Left lung (tissue), 10 donors: ENCODE measurements around the gene ANO2. TPM values are rescaled to one million over a fixed set of nuclear protein-coding genes. Genes with fewer than 3 reads are reported as not detected.
"Not testable (repeated sequence)": the region's sequence is repeated elsewhere in the genome, so short reads cannot be mapped to it uniquely, and the experiment has no call there.

Experiments used
- ATAC-seq: fragments of 200-7000 bp; cut with Tn5 transposase; one replicate; pipeline ENCODE4 v1.9.1; 2020; ENCODE audit warnings: moderate library complexity
- DNase-seq, 4 donors: peaks; one replicate each; pipeline ENCODE4 v3.0.0-alpha.2; 2013 to 2020
- H3K27ac ChIP-seq, 2 donors: fragments of 200-600 bp; sonication (generic) in 1 of 2; one replicate each; pipeline versions ENCODE4 v1.5.0 to v1.8.0; 2020 to 2021
- H3K27me3 ChIP-seq, 2 donors: fragments of 200-600 bp; sonication (generic) in 1 of 2; one replicate each; pipeline versions ENCODE4 v1.5.0 to v1.8.0; 2020 to 2021
- H3K36me3 ChIP-seq, 2 donors: fragments of 200-600 bp; sonication (generic) in 1 of 2; one replicate each; pipeline versions ENCODE4 v1.5.0 to v1.8.0; 2020 to 2021
- H3K4me1 ChIP-seq, 2 donors: fragments of 200-600 bp; one replicate each; pipeline ENCODE4 v1.8.0; 2021
- H3K4me3 ChIP-seq, 2 donors: fragments of 200-600 bp; sonication (generic) in 1 of 2; one replicate each; pipeline versions ENCODE4 v1.5.0 to v1.8.0; 2020 to 2021; ENCODE audit warnings: mild to moderate bottlenecking in 1 of 2
- H3K9me3 ChIP-seq, 2 donors: fragments of 200-600 bp; sonication (generic) in 1 of 2; one replicate each; pipeline versions ENCODE4 v1.5.0 to v1.8.0; 2020 to 2021
- CTCF ChIP-seq, 2 donors: fragments of 200-600 bp; sonication (generic) in 1 of 2; IDR thresholded peaks; one replicate each; pipeline versions ENCODE4 v1.5.0 to v1.8.0; 2021; ENCODE audit warnings: antibody characterized with exemption in 2 of 2
- intact Hi-C, 2 donors: fragments of 100-400 bp; cut with DNase I; formaldehyde crosslinking; loops; one replicate each; pipeline versions ENCODE4 v1.11.2 to v1.14.2; 2022
- polyA plus RNA-seq, 6 donors: library from polyadenylated mRNA; unstranded; fragments of 120-200 nt; gene quantifications; one replicate each; pipeline ENCODE4 v1.2.1, GENCODE V29; 2013; ENCODE audit not compliant: insufficient read length in 6 of 6
- total RNA-seq, 2 donors: library from RNA; stranded (reverse); fragmentation: NEBNext Ultra II Directional; extraction: Animal tissue kit (Norgen Biotek cat#: 25700); gene quantifications; one replicate each; pipeline ENCODE4 v1.2.1, GENCODE V29; 2021
- donor health status: DM: no; HTN: yes; CAD: no.
- donor health status: DM: no; HTN: no; CAD: no.

Gene ANO2
- total and polyA plus RNA-seq, 8 donors = 3.4 to 10.5 (median 6.1) TPM

GRCh38 chr12:5660238-5660637, 284.8 kb downstream of the ANO2 start:
- no peaks in the 10 kb centered on the region for H3K27me3 ChIP-seq
- intact Hi-C loops = no loop called here
- H3K27ac ChIP-seq = no peak overlapping the region
- H3K9me3 ChIP-seq = no peaks in the 10 kb centered on the region
- no peak for DNase-seq
- H3K36me3 ChIP-seq = no peaks in the 10 kb centered on the region
- no peak overlapping the region for H3K4me3 ChIP-seq
- no peak for ATAC-seq
- H3K4me1 ChIP-seq = no peaks in the 10 kb centered on the region
- TF ChIP-seq CTCF (IDR thresholded peaks at IDR 0.05) = no peak

DNA sequence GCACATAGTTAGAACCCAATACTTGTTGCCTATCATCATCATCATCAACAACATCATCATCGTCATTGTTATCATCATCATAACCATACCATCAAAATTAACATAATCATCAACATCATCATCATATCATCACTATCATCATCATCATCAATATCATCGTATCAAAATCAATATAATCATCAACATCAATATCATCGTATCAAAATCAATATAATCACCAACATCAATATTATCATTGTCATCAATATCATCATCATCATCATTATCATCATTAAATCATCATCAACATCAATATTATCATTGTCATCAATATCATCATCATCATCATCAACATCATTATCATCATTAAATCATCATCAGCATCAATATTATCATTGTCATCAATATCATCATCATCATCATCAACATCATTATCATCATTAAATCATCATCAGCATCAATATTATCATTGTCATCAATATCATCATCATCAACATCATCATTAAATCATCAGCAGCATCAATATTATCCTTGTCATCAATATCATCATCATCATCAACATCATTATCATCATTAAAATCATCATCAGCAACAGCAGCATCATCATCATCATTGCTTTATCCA, 286.6 kb downstream of the ANO2 start:
- ATAC-seq, intact Hi-C loops, H3K27me3 ChIP-seq, H3K4me3 ChIP-seq, H3K4me1 ChIP-seq, DNase-seq, H3K27ac ChIP-seq, H3K9me3 ChIP-seq, H3K36me3 ChIP-seq: not testable (repeated sequence)

DNA sequence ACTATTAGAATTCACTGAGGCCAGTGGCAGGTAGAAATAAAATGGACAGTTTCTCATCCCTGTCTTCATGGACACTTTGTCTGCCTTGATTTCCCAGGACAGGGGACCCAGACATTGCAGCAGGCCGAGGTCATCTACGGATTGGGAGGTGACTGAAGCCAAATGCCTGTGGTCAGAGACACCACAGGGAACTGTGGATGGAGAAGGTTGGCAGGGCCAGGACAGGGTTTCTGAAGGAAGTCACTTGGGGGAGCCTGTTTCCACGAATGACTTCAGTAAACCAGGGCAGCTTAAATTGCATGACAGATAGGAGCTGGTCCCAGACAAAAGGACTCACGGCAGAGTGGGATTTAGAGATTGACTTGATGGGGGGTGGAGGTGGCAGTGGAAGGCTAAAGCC, 288.2 kb downstream of the ANO2 start:
- intact Hi-C loops = no loop called here

GRCh38 chr12:5655120-5655519, 289.9 kb downstream of the ANO2 start:
- H3K4me3 ChIP-seq = no peak overlapping the region
- H3K27me3 ChIP-seq = peaks cover 0 to 5% of the 10 kb centered on the region in 2 donors
- TF ChIP-seq CTCF (IDR thresholded peaks at IDR 0.05) = no peak
- intact Hi-C loops = no loop called here
- DNase-seq (no peak), ATAC-seq (no peak)
- H3K27ac ChIP-seq = no peak overlapping the region
- no peaks in the 10 kb centered on the region for H3K4me1 ChIP-seq
- no peaks in the 10 kb centered on the region for H3K9me3 ChIP-seq
- no peaks in the 10 kb centered on the region for H3K36me3 ChIP-seq

More for the DNA sequence above, 288.2 kb downstream of the ANO2 start:
- Histone ChIP-seq H3K27me3 (peaks cover 0 to 5% of the 10 kb centered on the region in 2 donors), H3K4me1 (no peaks in the 10 kb centered on the region), H3K27ac (no peak overlapping the region), H3K36me3 (no peaks in the 10 kb centered on the region), H3K9me3 (no peaks in the 10 kb centered on the region), H3K4me3 (no peak overlapping the region)
- DNase-seq (no peak), ATAC-seq (no peak)
- no peak for TF ChIP-seq CTCF (IDR thresholded peaks at IDR 0.05)

DNA sequence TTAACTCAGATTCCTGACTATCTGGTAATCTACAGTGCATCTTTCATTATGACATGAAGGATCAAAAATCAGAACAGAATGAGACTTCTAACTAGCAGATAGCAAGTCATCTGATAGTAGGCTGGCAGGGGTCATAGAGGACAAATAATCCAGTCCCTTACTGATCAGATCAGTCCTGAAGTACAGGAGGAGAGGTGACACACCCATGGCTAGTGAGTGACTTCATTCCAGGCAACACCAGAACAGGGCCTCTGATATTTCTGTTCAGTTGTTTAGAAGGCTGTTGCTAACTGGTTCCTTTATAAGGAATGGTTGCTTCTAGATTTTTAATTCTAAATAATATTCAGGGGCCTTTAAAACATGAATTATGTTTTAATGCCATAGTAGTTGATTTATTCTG, 291.0 kb downstream of the ANO2 start:
- no peak overlapping the region for H3K4me3 ChIP-seq
- ATAC-seq (no peak), DNase-seq (no peak)
- H3K36me3 ChIP-seq = no peaks in the 10 kb centered on the region
- no peaks in the 10 kb centered on the region for H3K9me3 ChIP-seq
- no peaks in the 10 kb centered on the region for H3K4me1 ChIP-seq
- intact Hi-C loops = no loop called here
- TF ChIP-seq CTCF (IDR thresholded peaks at IDR 0.05) = no peak
- H3K27ac ChIP-seq = no peak overlapping the region
- H3K27me3 ChIP-seq = peaks cover 2 to 5% of the 10 kb centered on the region in 2 donors
